ENCODE results near the gene JAZF1.

JAZF1 gene

DNA sequence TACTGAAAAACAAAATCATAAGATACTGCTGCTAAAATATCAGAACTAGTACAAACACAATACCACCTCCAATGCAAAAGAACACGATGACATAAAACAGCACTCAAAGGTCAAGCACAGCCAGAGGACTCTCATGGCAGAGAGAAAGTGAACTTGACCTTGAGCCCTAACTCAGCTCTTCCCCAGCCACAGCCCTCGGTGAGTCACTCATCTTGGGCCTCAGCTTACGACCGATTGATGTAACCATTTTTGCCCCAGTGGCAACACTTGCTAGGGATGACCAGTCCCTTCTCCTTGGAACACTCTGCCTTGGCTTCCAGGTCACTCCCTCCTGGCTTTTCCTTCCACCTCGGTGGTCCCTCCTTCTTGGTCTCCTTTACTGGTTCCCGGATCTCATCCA lies 77.8 kb downstream of the JAZF1 start:
- DNase-seq, result no peak

DNA sequence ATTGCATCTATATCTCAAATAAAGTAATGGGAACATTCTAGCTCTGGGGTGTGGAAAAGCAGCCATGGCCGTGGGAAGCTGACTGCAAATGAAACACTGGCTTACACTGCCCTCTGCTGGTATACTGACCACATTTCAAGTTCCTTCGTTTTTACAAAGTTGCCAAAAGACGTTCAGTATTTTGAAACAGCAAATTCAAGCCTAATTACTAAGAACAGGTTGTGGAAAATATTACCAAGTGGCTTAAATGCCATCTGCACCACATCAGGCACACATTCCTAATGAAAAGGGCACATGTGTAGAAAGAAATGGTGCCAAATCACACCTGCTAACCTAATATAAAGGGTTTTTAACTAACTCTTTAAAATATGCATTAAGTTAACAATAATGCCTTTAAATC lies 83.9 kb downstream of the JAZF1 start:
- DNase-seq, result peak in 3 of 5 donors; percentile 4 to 36 (median 32)

DNA sequence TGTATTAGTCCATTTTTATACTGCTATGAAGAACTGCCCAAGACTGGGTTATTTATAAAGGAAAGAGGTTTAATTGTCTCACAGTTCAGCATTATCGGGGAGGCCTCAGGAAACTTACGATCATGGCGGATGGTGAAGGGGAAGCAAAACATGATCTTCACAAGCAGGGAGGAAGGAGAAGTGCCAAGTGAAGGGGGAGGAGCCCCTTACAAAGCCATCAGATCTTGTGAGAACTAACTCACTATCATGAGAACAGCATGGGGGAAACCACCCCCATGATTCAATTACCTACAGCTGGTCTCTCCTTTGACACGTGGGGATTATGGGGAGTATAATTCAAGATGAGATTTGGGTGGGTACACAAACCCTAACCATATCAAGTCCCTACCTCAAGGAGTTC lies 85.4 kb downstream of the JAZF1 start:
- no peak for DNase-seq

DNA sequence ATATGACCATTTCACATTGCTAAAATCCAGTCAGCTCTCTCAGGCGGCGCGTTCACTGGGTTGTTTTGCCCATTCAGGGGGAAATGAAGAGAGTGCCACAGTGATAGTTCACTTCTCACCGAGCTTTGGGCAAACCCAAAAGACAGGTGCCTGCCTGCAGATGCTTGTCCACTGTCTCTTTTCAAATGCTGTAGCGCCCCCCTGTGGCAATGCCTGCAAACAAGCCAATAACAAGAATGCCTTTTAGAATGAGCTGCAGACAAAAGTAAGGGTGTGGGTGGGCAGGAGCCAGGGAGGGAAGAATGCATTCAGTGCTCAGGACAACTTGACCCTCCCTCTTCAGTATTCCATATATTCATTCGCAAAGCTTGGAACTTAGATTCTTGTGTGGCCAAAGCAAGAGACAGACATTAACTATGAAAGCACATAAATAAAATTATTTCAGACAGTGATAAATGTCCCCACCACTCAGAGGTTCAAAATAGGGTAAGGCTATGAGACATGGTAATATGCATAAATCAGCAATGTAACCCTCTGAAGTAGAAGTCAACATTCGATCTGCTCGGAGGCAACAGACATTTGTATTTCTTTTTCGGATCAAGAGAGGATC lies 86.9 kb downstream of the JAZF1 start:
- peak in 3 of 5 donors; percentile 9 to 44 (median 31) for DNase-seq

DNA sequence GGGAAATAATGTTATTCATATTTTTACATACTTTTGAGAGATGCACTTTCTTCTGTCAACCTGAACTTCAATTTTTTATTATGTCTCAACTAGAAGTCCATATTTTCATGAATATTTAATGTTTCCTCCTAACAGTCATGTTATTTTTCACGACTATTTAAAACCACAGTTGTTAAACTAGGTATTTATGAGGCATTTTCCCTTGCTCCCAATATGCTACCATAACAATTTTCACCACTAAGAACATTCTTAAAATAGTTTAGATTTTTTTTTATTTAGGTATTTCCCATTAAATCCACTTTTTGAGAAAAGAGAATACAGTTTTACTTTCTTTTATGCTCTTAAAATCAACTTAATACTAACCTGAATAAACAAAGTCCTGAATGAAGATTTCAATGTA lies 89.4 kb downstream of the JAZF1 start:
- no peak for DNase-seq

DNA sequence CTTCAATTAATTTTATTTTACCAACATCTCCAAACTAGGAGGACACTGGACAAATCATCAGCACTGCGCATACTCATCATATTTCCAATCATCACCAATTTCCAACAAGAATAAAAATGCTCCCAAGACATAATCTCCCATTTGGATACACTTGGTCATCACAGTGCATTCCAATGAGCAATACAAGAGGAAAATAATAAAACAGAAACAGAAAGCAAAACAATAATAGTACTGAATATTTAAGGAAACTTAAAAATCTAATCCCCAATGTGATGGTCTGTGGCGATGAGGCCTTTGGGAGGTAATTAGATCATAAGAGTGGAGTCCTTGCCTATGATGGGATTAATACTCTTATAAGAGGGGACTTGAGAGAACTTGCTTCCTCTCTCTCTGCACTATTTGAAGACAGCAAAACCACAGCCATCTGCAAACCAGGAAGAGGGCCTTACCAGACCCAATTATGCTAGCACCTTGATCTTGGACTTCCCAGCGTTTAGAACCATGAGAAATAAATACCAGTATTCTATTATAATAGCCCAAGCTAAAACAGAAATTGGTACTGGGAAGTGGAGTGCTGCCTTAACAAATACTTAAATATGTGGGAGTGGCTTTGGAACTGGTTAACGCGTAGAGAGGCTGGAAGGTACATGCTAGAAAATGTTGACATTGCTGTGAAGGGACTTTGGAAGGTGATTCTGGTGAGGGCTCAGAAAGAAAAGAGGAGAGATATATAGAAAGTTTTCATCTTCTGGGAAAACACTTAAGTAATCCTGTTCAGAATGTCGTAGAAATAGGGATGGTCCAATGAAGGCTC lies 91.5 kb downstream of the JAZF1 start:
- no peak for DNase-seq

DNA sequence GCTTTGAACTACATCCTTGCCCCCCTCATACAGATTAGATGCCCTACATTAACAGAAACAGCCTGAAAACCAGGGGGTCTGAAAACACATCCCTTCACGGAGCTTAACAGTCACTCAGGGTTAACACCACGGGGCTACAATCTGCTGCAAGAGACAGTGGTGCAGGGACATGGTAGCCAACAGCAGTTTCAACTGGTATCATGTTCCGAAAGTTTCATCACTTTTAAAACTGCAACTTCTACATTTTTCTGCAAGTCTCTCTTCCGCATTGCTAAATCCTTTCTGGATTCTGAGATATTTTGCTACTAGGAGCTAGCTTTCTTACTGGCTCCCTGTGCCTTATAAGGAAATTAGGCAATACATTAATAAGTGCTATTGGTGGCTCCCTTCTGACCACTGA lies 92.6 kb downstream of the JAZF1 start:
- DNase-seq, result no peak

DNA sequence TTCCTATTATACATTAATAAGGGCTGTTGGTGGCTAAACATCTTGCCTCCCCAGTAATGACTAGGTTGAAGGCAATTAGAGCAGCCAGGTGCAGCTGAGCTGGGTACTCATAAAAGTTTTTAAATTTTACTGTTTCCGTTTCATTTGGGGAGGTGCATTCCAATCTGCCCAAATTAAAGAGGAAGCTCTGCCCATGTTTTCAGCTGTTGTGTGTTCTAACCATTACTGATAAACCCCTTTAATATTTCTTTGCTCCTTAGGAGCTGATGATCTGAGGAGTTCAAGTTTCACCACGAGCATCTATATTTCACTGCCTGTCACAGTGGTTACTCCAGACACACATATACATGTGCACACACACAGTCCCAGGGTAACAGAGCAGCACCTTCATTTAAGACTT lies 94.4 kb downstream of the JAZF1 start:
- DNase-seq, result no peak

DNA sequence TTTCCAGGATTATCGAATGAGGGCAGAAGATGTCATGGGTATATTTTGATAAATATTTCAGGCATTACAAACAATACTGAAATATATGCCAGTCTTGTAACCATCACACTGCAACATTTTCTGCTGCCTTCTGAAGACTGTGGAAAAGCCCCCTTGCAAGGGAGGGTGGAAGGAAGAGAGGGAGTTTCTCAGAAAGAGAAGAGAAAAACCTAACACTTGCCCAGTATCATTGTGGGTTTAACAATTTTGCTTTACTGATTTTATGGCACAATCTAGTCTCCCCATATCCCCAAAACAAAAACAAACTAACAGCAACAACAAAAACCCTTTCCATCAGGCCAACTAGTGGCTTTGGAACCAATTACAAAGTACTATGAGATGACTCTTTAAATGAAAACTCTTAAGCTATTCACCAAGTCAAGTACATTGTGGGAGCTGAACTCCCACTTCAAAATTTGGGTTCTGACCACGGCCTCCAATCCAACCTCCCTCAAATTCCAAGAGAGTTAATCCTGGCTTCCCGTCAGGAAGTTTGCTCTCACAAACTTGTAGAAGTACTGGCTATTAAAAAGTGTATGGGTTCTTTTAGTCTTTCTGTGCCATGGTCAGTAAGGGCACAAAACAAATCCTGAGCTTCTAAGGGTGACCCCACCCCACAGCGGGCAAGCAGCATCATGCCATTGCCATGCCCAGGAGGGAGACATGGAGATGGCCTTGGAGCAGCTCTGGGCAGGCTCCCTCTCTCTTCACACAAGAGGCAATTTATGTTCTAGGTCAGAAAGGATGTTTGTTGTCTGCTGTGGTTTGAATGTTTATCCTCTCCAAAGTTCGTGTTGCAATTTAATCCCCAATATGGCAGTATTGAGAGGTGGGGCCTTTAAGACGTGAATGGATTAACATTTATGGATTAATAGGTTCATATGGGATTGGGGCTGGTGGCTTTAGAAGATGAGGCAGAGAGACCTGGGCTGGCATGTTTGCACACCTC lies 96.3 kb downstream of the JAZF1 start:
- DNase-seq, result no peak

DNA sequence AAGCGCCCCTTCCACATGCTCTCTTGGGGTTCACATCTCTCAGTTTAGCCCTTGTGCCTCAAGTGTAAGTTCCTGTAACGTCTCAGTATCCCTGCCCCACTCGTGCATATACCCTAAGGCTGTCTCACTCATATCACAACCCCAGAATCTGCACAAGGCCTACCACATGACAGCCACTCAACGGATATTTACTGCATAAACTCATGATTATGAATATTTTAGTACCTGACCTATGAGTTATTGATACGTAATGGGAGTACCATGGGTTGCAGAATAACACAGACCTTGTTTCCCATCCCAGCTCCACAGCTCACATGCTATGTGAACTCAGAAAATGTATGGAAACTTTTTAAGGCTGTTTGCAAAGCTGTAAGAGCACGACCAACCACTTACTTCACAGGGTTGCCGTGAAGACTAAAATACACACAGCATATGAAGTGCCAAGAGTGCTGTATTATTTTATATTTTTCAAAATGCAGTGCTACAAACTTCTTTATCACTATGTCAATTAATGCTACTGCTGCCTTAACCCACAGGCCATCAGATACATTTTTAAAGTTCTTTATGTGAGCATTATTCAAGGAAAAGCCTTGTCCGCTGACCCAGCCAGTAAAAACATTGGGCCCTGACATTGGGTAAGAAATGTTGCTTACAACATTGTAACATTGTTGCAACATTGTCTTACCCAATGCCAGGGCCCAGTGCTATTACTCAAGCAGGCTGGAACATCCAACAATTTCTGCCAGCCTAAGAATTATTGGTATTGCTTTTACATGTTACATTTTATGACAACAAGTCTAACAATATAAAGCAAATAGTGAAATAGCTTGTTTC lies 97.2 kb downstream of the JAZF1 start:
- no peak for DNase-seq

DNA sequence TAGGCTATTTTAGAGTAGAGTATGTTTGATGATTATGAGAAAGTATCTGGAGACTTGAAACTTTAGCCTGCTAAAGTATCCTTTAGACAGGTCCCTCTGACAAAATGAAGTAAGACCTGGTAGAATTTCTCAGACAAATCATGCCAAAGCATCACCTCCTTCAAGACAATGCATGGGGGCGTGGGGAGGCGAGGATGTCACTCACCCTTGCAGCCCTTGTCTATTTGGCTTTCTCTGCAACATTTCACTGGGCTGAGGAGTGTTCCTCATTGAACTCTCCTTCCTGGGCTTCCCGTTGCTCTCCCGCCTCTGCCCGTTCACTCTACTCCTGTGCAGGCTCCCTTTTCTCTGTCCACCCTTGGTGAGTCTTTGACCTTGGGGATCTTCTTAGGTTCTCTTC lies 98.5 kb downstream of the JAZF1 start:
- no peak for DNase-seq

DNA sequence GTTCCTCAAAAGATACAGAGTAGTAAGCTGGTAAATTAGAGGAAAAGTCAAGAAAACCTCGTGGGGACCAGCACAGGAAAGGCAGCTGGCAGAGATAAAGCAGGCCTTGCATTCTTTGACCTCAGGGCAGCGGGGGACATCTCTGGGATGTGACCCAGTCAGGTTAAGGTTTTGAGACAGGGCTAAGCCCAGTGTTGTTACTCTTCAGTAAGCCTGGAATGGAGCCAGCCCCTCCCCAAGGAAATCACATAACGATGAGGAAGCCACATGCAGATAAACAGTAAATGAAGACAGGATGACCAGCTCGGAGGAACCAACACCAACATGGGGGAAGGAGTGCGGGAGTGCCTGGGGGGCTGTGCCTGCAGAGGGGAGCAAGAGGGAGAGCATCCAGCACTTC lies 99.6 kb downstream of the JAZF1 start:
- no peak for DNase-seq

DNA sequence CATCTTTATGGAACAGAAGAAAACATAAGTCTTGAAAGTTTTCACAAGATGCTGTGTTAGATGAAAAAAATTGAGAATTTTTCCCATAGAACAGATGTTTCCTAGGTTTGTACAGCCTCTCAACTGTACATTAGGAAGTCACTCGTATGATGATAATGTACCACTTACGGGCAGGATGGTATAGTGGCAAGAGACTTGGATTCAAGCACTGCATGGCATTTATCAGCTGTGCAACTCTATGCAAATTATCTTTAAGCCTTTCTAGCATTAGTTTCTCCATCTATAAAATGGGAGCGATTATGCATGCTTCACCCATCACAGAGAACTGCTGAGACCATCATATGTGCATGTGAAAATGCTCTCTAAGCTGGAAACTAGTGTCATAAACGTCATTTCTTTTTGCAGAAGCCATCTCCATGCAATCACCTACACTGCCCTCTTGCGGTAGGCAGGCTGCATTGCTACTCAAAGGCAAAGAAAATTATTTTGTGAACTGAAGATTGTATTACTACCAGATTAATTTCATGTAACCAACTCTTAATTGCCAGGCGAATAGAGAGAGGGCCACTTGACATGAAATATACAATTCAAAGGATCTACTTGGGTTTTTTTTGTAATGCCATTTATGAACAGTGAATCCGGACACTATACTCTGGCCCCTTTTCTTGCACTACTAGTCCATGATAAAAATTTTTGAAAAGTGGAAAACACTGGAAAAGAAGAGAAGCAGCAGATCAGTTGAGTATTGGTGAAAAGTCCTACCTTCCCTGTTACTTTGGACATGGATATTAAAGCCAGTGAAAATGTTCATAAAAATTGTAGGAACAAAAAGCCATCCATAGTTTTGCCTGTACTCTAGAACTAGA lies 102.3 kb downstream of the JAZF1 start:
- DNase-seq, result peak in 3 of 5 donors; percentile 22 to 46 (median 34)

DNA sequence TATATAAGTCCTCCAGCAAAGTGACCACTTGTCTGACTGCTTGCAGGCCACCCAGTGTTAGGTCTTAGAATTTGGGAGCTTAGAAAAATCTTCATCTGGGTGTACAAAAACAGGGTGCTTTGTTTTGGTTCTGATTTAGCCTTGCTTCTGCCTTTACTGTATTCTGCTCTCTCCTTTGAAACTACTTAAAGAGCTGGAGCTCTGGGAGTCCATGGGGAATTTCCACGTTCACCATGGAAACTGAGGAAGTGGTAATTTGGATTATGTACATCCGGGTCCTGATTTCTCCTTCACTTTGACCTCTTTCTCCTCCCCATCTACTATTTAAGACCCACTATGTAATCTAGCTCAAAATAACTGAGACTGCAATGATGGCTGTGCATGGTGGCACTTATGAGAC lies 103.0 kb downstream of the JAZF1 start:
- DNase-seq, result no peak

DNA sequence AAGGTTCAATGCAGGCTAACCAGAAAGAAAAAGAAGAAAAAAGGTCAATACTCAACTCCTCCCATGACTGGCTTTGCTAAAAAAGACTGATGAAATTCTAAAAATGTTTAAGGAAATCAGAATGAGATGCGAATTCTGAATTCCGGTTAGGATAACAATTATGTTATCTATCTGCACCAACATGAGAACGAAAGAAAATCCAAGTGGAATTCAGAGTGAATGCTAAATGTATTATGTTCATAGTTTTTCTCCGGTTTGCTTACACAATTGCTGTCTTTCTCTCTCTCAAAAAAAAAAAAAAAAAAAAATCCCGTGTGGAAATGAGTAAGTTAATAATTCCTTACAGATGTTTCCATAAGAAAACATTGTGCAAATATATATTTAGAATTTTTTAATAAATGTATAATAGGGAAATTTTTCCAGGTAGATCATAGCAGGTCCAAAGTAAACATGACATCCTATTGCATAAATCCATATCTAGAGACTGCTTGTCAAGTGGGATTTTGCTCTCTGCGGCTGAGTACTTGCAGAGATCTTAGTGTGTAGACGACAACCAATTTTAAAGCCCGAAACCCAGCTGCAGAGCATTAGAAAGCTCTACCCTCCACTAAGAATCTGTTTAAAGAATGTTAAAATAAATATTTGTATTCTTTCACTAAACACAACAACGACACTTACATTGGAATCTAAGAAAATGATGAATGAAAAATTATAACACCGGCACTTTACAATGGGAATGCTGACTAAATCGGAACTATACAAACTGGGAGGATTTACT lies 104.0 kb downstream of the JAZF1 start:
- no peak for DNase-seq

DNA sequence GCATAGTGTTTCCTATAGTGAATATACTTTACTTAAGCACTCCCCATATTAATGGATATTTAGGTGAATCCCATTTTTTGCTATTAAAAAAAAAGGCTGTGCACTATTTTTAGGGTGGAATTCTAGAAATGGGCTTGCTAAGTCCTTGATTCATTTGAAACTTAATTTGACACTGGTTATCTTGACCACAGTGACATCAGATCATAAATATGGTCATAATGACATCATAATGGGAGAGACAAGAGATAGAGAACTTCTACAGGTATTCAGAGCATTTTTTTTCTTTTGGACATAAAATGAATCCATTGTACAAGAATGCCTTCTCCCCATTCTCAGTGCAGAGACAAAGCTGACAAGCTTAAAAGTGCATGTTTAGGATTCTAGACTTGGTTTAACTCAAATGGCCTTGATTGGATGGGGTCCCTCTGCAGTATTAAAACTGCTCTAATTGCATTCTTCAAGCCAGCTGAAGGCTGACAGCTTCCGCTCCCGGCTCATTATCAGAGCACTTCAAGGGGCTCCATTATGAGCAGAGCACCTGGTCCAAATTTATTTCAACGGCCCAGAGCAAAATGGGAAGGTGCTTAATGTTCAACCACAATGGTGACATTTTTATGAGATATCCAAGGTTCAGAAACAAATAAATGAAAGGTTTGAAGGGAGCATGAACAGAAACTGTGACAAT lies 104.8 kb downstream of the JAZF1 start:
- no peak for DNase-seq

DNA sequence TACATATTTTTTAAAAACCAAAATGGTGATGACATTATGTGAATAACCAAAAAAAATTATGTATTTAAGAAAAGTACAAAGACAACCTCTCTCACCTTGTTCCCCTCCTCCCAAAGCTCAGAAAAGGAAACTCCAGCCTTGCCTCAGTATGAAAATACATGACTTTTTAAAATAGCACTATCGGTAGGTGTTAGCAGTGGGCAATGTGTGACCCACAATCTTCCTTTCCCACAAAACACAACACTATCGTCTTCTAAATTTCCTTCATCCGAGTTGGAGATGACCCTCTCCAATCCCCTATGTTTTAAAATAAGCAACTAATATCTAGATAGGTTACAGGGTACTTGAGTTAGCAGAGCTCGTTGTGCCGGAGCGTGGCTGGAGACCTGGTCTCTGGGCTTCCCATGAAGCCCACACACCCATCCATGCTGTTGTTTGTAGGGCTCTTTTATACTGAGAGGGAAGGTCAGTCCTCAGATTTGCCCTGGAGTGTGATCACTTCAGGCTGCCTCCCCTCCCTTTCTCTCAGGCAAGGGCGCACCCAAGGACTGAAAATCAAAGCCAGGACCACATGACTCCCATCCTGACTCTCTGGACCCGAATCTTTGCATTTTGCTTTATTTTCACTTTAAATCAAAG lies 107.6 kb downstream of the JAZF1 start:
- no peak for DNase-seq

DNA sequence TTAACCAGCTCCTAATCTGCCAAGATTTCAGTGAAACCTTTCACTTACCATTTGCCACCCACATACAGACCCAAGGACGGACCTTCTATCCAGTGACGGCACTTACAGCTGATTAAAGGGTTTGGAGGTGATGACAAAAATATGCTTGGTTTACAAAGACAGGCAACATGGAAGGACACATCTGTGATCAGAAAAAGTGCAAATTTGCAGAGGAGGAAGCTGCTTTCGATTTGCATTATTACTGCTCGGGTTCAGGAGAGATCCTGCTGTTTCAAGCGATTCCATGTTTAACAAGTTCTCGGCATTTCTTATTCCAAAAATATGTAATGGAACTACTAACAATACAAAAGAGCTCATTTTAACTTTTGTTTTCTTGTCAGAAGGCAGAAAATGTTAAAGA lies 109.0 kb downstream of the JAZF1 start:
- no peak for DNase-seq

DNA sequence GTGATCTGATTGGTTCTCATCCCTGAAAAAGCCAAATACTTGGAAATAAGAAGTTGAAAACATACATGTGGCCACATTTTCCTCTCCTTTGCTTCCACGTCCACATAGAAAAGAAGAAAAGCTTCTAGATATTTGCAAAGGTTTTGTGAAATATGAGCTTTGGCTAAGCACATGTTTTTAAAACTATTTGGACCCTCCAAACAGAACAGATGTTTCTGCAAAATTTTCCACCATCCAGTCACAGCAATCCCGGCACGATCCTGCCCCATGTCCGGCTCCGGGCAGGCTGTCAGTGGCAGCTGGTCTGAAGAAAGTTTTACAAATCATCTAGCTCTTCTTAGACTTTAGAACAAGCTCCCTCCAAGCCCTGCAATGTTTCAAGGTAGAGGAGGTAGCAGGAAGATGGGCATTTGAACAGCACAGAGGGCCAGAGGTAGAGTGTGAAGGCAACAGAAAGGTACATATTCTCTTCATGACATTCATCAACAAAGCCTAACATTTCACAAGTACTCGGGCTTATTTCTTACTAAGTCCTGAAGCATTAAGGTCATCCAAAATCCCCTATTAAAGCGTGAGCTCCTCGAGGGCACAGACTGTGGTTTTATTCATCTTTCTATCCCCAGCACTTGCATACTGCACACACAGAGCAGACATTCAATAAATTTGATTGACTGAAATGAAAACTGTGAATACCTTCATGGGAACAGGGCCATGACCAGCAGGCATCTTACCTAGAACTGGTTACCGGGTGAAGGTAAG lies 110.1 kb downstream of the JAZF1 start:
- no peak for DNase-seq

Measured in T-helper 1 cell (primary cell).